ENCODE measurements around the gene STK4. TPM values are rescaled to one million over a fixed set of nuclear protein-coding genes. Genes with fewer than 3 reads are reported as not detected.
A peak's percentile ranks its signal among the peaks of the same experiment; 100 is the strongest.

The STK4 gene
- total and polyA plus RNA-seq, 2 of the 4 experiments (the other 2 are of a cell fraction): 10.2 to 22.2 TPM

- H3K56ac ChIP-seq (ENCODE audit: extremely low read depth, insufficient read depth, low read length): no peak overlapping the region
- H3K4me3 ChIP-seq (ENCODE audit: insufficient read depth, low read depth, low read length): no peak overlapping the region
- H3K27ac ChIP-seq (ENCODE audit: insufficient read depth, low read length): no peak overlapping the region
- peak overlapping the region; percentile 69; the same call in 2 of the 3 replicates for H2BK15ac ChIP-seq (ENCODE audit: low read depth, low read length)
- no peak overlapping the region for H3K9ac ChIP-seq (ENCODE audit: low read depth, low read length)
- ATAC-seq (ENCODE audit: low read depth) (no peak), DNase-seq (no peak)
- no peak overlapping the region for H2BK20ac ChIP-seq (ENCODE audit: low read depth, low read length)
- H3K9me1 ChIP-seq (ENCODE audit: insufficient read depth, low read length): peaks cover 6% of the 10 kb centered on the region
- H2BK5ac ChIP-seq (ENCODE audit: low read depth, low read length, poor library complexity, severe bottlenecking): peak overlapping the region; percentile 62
- no peaks in the 10 kb centered on the region for H3K9me3 ChIP-seq (ENCODE audit: control insufficient read depth, insufficient read depth, low read length)
- H3K4me2 ChIP-seq (ENCODE audit: low read depth, low read length): no peak overlapping the region
- dilution Hi-C loops (cut with HindIII; ENCODE audit: low sequenced_read_pairs, unreplicated experiment): no loop called here
- H4K5ac ChIP-seq (ENCODE audit: low read depth, low read length): peak overlapping the region; percentile 71; the same call in 1 of the 2 replicates
- H4K20me1 ChIP-seq (ENCODE audit: insufficient read depth, low read length): no peaks in the 10 kb centered on the region
- H3K36me3 ChIP-seq (ENCODE audit: control insufficient read depth, insufficient read depth, low read length): no peaks in the 10 kb centered on the region
- H4K91ac ChIP-seq (ENCODE audit: insufficient read depth, low read depth, low read length): peak overlapping the region; percentile 5; the same call in 1 of the 2 replicates
- TF ChIP-seq RAD21 (IDR thresholded peaks at IDR 0.05; ENCODE audit: low read length) (no peak), FOS (IDR thresholded peaks at IDR 0.05; ENCODE audit: low read depth, low read length) (no peak), USF2 (IDR thresholded peaks at IDR 0.05; ENCODE audit: low read depth, low read length) (no peak), BHLHE40 (IDR thresholded peaks at IDR 0.05; ENCODE audit: low read depth, low read length) (no peak), SMC3 (IDR thresholded peaks at IDR 0.05; ENCODE audit: low read depth, low read length) (no peak), CHD1 (IDR thresholded peaks at IDR 0.05; ENCODE audit: low read depth, low read length) (no peak), POLR2A (IDR thresholded peaks at IDR 0.05; ENCODE audit: low read depth, low read length) (no peak), NFE2L2 (IDR thresholded peaks at IDR 0.05; ENCODE audit: low read depth, low read length) (no peak), MAFK (IDR thresholded peaks at IDR 0.05; ENCODE audit: low read depth, low read length) (no peak), CEBPB (IDR thresholded peaks at IDR 0.05; ENCODE audit: low read depth, low read length) (no peak), RCOR1 (IDR thresholded peaks at IDR 0.05; ENCODE audit: insufficient replicate concordance, low read length) (no peak), ELK1 (IDR thresholded peaks at IDR 0.05; ENCODE audit: borderline replicate concordance, low read depth, low read length) (no peak), CTCF (conservative IDR thresholded peaks at IDR 0.05; ENCODE audit: low read depth, low read length) (no peak), MXI1 (IDR thresholded peaks at IDR 0.05; ENCODE audit: borderline replicate concordance, low read depth, low read length) (no peak)
- ChIA-PET POLR2A (ENCODE audit: unreplicated experiment) (interaction anchor here (0.6 kb wide), 1 partner anchor 62 kb away, joined by 3 read pairs; no protein-coding TSS in a partner anchor), CTCF (no interaction called here)
- H2AFZ ChIP-seq (replicated peaks; ENCODE audit: low read length, poor library complexity): no peak overlapping the region
- peak overlapping the region in 1 of 2 experiments; percentile 30; a peak in 1 of 4 replicates for H4K8ac ChIP-seq (ENCODE audit: low read depth in 2 of 2, low read length in 2 of 2)
- in situ Hi-C loops (cut with MboI; ENCODE audit: low sequenced_read_pairs): no loop called here
- no peak overlapping the region for H3K23ac ChIP-seq (ENCODE audit: low read depth, low read length)
- H2AK9ac ChIP-seq (replicated peaks; ENCODE audit: low read depth, low read length, poor library complexity): no peak overlapping the region
- H3K14ac ChIP-seq (replicated peaks; ENCODE audit: low read depth, low read length): no peak overlapping the region
- peaks cover 20% of the 10 kb centered on the region; the same call in 1 of the 2 replicates for H3K4me1 ChIP-seq (ENCODE audit: control insufficient read depth, insufficient read depth, low read length)
- intact Hi-C loops (cut with micrococcal nuclease): no loop called here
- no CpG with 5 or more reads among the region's 4 CpGs for whole genome bisulfite sequencing, 2 experiments (ENCODE audit: extremely low coverage in 2 of 2, insufficient read length in 1 of 2)
- no peaks in the 10 kb centered on the region for H3K27me3 ChIP-seq (ENCODE audit: control insufficient read depth, insufficient read depth, low read length)
- peak overlapping the region; percentile 83; the same call in 1 of the 2 replicates for H2AK5ac ChIP-seq (ENCODE audit: low read depth, low read length)
- peak overlapping the region; percentile 46; the same call in 1 of the 2 replicates for H3K4ac ChIP-seq (ENCODE audit: low read depth, low read length)
- peaks cover 18 to 29% of the 10 kb centered on the region in 2 experiments for H3K79me1 ChIP-seq (ENCODE audit: low read depth in 1 of 2, low read length in 2 of 2)
- H2BK120ac ChIP-seq (ENCODE audit: low read depth, low read length): no peak overlapping the region
- peak overlapping the region; percentile 75; the same call in 1 of the 2 replicates for H3K18ac ChIP-seq (ENCODE audit: low read depth, low read length)
- BruUV-seq (replicated peaks): no TSS peak
Observed at GRCh38 chr20:45067087-45067486, 100.8 kb downstream of the STK4 start.
